ENCODE measurements around the gene PRKCZ.

The PRKCZ gene

DNA sequence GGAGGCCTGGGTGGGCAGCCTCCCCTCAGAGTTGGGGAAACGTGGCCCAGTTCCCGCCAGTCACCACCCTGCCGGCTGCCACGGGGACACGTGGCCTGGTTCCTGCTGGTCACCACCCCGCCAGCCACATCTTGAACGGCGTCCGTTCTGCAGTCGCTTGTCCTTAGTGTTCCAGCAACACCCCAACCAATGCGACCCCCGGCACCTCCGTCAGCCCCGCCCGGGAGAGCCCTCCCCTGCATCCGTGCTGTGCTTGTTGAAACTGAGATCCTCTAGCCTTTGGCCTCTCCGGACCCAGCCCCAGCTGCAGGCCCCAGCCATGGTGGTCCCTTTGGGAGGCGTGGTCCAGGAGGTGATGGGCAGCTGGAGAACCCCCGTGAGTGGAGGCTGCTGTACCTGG is 18.7 kb downstream of the PRKCZ start:
- DNase-seq, result no peak

DNA sequence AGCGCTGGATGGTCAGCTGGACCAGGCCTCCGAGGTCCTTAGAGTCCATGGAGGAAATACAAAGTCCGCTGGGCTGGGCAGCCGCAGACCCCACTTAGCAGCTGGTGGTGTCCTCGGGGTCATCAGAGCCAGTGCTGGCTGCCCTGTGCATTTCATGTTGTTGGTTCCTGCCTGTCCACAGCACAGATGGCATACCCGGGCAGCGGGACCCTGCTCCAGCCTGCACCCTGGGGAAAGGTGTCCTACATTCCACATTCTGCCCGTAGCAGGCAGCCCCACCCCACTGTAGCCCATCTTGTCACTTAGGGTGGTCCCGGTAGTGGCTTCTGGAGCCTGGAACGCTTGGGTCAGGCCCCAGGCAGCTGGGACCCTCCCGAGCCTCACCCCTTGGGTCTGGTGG is 19.8 kb downstream of the PRKCZ start:
- no peak for DNase-seq

DNA sequence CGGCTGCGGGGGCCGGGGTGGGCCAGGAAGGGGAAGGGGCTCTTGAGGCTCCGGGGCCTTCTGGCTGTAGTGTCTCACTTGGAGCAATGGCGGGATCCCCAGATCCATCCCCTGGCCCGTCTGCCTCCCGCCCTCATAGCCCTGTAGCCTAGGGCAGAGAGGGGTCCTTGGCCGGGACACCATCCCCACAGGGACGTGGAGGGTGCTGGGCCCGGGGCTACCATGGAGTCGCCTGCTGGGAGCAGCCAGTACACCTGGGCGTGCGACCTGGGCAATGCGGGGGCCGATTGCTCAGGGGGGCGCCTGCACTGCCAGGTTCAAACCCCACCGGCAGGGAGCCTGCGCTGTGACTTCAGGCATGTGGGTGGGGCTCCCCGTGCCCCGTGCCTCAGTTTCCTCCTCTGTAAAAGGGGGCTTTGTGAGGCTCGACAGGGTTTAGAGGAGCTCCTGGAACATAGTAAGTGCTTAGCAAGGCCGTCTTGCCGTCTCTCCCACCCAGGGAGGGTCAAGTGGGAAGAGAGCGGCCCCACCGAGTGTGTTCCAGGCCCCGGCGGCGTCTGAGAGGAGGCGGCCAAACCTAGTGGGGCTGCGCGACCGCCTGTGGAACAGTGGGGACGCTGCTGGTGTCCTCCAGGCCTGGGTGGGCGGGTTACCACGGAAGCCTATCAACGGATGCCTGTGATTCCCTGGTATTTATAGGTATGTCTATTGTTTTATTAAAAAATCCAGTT is 20.8 kb downstream of the PRKCZ start:
- no peak for DNase-seq

DNA sequence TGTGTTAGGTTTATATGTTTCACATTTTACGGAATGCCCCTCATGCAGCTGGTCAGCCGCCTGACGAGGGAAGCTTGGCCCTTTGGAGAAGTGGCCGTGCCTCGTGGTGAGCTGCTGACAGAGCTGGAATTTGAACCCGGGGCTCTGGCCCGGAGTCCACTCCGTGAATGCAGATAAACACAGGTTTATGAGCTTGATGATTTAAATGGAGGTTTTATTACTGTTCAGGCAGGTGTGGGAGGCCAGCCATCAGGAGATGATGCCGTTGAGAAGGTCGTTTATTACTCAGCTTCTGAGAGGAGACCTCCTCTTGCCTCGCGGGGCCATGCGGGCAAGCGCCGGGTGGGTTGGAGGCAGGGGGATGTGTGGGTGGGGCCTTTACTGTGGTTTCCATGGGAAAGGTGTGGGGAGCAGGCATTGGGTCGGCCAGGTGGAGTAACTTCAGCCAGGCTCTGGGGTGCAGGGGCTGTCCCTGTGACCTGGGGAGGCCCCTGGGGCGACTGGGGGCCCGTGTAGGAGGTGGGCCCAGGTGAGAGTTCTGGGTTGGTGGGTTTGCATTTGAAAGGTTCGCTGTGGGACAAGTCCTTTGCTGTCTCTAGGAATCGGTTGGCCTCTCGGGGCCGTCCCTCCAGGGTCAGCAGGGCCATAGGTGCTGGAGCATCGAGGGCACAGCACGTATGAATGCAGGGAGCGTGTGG is 22.0 kb downstream of the PRKCZ start:
- DNase-seq, result no peak

DNA sequence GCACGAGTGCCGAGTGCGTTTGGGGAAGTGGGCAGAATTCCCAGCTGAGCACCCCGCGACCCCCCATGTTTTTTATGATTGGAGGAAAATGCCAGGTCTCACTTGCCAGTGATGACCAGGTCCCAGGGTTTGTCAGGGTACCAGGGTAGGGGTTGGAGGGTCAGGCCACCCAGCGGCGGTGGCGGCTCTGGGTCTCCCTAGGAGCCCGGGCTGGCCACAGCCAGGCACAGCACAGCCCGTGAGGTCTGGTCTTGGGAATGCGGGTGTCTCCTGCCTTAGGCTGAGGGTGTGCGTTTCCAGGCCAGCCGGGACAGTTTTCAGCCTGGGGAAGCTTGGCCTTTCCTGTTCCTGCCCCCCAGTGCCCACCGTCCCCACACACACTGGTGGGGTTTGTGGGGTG is 22.7 kb downstream of the PRKCZ start:
- DNase-seq, result no peak

DNA sequence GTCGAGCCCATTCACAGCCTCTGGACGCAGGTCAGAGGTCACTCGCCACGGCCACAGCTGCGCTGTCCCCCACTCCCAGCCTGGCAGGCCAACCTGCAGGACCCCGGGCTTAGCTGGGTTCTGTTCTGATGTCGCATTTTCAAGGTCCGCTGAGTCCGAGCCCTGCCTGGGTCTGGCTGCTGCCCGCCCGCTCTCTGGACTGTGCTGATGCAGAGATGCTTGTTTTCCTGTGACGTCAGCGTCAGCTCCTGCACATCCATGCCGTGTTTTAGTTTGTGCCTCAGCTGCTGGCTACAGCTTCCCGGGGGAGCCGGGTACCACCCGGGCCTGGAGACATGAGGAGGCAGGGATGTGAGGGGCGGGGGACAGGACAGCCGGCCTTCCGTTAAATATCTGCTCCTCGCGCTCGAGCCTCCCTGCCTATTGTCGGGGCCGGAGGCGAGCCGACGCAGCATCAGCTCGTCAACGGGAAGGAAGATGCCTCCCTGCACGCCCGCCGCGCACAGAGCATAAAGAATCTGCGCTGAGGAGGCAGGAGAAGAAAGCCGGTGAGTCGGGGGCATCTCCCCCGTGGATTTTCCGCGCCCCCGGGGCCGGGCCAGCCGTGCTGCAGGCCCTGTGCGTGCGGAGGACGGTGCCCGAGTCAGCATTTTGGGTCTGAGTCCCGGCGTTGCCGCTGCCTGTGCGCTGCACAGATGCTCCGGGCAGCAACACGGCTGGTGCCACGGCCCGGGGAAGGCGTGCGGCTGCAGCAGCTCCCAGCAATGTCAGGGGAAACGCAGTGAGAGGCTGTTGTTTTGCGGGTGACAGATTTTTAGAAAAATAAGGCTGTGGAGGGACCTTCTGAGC is 23.4 kb downstream of the PRKCZ start:
- no peak for DNase-seq

DNA sequence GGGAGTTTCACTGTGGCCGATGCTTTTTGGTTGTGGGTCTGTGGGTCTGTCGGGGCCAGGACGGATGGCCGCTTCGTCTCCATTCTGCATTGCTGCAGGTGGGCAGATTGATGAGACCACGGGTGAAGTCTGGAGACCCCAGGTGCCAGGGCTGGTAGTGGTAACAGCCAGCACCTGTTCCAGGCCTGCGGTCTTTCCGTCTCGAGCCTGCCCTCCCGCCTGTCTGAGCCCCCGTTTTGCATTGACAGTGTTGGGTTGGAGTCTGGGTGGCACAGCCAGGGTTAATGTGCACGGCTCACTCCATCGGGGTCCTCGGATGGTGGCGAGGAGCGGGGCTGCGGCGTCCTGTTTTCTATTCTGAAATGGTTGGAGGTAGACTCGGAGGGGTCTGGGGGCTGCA is 24.2 kb downstream of the PRKCZ start:
- DNase-seq, result no peak

DNA sequence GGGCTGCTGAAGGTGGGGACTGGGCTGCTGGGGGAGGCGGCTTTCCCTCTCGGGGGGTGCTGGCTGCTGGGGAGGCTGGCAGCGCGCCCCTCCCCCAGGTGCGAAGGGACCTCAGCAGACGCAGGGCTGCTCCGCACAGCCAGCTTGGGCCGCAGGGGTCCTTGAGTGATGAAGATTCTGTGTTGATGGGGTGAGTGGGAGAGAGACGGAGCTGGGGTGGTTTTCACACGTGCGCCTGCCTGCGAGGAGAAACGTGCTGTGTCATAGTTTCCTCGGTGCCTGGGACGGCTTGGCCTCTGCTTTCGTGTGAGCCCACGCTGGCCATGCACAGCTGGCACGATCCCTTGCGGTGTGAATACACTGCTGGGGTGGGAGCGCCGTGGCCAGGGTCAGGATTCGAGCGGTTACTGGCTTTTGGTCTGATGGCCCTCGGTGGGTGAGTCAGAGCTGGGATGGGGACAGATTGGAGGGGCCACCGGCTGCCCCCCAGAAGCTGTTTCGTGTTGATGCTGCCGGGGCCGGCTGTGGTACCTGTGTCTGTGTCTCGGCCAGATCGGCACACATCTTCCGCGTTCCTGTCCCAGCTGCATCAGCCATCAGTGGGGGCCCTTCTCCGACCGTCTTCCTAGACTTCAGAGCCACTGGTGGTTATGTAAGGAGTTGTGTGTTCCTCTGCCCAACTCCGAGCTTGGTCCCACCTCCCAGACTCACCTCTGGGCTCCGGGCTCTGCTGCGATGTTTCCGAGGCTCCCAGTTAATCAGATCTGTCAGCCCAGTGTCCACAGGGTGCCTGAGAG is 24.9 kb downstream of the PRKCZ start:
- DNase-seq, result no peak

DNA sequence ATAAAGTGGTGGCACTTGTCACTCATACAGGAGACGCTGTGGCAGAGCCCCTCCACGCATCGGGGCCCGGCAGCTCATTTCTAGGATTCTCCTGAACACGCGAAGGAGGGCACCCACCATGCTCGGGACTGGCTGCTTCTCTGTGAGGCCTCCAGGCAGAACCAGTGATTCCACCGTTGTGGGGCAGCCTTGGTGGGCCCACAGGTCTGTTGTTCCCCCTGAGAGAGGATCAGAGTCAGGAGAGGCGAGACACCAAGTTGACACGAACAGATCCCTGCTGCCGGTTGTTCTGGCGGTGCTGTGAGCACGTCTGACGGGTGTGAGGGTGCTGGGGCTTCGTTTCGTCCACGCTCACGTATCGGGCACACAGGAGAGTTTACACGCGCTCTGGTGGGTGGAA is 26.6 kb downstream of the PRKCZ start:
- DNase-seq, result no peak

DNA sequence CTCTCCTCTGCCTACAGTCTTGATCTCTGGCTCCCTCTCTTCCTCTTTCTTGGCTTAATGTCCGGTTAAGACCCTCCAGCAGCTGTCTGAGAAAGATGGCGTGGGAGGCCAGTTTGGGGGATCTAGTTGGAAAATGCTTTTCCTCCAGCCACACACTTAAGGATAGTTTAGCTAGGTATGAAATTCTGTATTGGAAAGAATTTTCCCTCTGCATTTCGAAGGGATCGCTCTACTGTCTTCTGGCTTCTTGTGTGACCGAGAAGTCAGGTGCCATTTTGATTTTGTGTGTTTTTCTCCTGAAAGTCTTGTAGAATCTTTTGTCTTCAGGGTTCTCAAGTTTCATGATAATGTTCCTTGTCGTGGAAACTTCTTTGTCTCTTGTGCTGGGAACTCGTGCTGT is 28.0 kb downstream of the PRKCZ start:
- DNase-seq, result no peak

DNA sequence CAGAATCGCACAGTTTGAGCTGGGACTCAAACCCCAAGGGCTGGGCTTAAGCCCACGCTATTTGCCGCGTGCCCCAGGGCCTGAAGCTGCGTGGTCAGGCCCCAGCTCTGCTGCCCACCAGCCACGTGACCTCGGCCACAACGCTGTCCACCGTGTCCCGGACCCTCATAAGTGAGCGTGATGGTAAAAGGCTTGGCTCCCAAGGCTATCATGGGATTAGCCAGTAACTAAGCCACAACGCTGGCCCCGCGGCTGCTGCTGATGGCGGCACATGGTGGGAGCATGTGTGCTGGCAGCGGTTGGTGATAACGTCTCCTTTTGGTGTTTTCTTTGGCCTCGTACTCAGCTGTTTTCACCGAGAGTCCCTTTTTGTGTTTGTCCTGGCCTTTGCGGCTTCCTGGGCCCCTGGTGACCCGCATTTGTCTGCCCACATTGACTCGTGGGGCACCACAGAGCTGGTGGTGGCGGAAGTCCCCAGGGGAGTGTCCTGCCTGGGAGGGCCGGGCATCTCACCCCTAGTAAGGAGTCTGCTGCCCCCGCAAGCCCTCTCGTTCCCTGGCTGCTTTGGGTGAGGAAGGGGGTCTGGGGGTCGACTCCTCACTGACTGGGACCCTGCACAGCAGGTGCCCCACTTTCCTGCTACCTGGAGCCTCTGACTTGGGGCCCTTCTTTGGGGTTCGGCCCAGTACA is 29.3 kb downstream of the PRKCZ start:
- no peak for DNase-seq

DNA sequence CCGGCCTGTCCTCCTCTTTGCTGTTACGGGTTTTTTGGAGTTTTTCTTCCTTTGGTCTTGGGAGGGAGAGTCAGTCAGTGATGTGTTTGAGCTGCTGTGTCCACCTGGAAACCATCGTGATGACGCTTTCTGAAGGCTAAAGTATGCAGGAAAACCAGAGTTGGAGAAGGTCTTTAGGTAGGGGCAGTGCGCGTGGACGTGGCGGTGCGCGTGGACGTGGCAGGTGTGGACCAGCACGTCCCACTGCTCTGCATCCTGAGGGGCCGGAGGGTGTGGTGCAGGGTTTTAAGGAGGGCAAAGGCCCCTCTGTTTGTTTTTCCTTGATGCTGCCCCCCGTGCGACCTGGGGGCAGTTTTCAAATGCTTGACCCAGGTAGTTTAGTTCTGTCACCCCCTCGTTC is 29.9 kb downstream of the PRKCZ start:
- DNase-seq, result no peak

DNA sequence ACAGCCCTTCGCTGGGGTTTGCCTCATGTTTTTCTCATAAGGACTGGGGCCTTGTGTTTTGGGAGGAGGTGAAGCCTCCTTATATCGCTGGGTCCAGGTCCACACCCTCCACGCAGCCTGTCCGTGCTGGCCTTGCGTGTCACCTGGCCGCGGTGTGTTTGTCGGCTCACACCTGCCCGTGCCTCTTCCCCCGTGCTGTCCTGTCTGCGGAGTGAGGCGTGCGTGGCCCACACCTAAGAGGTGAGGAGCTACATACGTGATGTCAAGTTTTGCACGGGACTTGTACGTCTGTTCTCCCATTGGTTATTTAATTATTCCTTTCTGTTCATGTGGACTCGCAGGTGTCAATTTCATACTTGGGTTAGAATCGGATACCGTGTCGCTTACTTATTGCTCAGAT is 30.7 kb downstream of the PRKCZ start:
- no peak for DNase-seq

DNA sequence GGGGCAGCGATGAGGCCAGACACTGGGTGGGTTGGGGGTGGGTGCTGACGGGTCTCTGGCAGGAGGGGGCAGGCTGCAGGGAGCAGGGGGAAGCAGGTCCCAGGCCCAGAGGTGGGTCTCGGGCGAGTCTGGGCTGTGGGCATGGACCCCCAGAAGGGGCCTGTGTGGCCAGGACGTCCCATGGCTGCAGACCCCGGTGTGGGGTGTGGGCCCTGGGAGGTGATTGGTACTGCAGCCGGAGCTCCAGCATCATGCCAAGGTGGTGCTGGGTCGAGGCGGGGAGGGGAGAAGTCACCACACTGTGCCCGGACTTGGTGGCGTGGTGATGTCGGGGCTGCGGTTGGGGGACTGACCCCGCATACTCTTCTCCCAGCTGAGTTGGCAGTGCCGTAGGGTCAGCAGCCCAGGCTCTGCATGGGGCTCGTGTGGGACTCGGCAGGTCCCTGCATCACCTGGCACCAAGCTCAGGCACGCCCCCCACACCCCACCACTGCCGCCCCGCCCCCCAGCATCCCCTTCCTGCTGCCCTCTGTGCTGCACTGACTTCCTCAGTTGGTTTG is 31.2 kb downstream of the PRKCZ start:
- no peak for DNase-seq

DNA sequence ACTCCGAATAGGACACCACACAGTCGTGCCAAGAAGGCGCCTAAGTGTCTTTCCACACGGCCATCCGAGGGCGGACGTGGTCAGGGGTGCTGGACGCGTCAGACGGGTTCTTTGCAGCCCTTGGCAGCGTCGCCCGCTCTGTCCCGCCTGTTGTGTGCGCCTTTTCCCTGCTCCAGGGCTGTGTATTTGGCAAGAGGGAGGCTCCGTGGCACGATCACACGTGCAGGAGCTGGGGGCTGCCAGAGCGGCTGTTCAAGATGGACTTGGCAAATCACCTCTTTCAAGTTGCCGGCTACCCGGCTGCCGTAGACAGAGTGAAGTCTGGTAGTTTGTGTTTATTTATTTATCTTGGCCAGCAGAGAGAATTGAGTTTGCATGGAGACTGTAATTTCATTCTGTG is 31.9 kb downstream of the PRKCZ start:
- DNase-seq, result no peak

DNA sequence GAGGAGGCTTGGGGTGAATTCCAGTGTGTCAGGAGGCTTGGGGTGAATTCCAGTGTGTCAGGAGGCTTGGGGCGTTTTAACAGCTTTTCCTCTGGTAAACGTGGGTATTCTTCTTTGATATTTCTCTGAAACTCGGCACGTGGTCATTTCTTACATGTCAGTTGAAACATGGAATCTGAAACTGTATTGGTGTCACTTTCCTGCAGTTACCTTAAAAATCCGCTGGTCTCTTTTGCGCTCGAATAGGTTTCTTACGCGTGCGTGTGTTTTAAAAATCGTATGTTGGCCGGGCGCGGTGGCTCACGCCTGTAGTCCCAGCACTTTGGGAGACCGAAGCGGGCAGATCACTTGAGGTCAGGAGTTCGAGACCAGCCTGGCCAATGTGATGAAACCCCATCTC is 33.5 kb downstream of the PRKCZ start:
- DNase-seq, result no peak

DNA sequence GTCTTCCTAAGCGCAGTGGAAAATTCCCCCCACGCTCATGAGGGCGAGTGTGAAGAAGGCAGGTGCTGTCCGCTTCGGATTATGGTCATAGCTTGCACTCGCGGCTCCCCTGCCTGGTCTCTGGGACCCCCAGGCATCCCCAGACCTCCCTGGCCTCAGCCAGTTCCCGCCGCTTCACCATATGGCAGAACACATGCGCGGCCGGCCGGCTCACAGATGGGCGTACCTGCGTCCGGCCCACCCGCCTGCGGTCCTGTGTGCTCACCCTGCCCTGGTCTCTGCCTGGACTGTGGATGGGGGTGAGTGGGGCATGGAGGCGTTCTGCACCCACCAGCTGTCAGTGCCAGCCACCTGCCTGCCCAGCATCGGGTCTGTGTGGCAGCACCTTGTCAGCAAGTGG is 34.1 kb downstream of the PRKCZ start:
- DNase-seq, result no peak

DNA sequence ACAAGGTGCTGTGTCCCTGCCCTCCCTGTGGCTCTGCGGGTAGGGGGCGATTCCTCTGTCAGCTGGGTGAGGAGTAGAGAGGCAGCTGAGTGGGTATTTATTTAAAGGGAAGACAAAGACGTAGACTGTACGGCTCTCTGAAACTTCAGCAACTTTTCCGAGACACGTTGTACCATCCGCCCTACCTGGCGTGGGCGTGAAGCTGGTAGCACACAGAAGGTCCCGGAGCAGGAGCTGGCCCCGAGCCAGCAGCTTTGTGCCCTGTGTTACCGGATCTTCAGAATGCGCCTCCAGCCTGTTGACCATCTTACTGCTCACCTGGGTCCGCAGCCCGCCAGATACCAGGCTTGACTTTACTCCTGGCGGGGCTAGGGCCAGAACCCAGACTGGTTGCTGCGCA is 34.9 kb downstream of the PRKCZ start:
- no peak for DNase-seq

DNA sequence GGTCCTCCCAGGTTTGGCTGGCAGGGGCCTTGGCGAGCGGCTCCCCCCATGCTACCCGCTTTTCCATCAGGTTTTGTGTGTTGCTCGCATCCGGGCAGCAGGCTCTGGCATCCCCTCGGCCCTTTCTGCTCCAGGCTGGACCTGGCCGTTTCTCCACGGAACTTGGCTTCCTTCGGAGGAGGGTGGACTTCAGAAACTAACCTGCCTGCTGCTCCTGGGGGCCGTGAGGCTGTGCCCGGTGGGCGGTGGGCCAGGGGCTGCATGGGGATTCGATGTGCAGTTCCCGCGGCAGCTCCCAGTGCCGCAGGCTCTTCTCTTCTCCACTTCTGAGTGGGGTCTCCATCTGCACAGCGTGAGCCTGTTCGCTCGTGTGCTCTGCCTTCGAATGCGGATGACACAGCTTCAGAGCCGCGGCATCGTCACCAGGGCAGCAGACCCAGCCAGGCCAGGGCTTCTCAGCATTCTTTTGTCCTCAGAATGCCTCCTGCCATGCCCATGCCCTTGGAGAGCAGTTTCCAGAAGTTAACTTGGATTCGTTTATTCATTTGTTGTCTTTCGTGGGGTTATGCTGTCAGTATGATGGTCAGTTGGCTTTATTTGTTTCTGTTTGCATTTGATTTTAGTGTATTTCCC is 36.4 kb downstream of the PRKCZ start:
- DNase-seq, result no peak

DNA sequence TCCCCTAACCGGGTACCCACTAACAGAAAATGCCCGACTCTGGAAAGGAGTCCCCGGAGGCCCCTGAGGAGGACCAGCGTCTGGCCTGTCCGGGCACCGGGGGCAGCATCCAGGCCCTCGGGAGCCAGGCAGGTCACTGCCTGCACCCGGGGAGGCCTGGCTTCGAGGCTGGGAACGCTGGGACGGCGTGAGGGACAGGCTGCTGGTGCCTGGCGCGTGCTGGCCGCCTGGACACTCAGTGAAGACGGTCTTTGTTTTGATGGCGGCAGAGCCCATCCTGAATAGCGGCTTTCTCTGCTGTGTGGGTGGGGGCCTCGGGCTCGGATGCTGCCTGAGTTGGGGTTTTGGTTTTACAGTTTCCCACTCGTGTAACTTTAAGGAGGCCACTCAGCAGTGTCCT is 37.6 kb downstream of the PRKCZ start:
- no peak for DNase-seq

DNA sequence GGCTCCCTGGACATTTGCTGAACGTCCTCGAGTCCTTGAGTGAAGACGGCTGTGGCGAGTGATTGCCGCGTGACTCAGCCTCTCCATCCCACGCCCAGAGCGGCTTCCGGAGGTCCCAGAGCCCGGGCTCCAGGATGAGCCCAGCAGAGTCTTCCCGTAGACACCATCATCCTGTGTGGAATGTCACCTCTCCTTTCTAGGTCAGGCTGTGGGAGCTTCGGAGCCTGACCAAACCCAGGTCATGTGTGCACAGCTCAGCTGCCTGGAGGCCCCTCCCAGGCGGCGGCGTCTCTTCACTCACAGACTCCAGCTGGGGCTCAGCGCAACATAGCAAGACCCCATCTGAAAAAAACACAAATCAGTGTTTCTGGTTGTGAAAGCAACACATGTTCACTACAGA is 38.2 kb downstream of the PRKCZ start:
- no peak for DNase-seq

DNA sequence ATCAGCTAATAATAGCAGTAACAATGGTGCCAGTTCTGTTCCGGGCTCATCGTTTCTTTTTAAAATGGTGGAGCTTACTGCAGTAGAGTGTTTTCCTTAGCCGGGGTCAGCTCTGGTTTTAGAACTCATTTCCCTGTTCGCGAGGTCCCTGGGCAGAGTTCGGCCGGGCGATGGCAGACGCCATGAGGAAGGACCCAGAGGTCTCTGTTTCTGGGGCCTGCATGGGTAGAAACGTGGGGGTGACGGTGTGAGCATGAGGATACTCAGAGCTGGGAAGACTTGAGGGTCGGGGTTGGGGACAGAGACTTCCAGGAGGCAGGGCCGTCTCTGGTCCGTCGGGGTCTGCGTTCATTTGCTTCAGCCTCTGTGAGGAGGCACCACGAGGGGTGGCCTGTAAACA is 38.8 kb downstream of the PRKCZ start:
- no peak for DNase-seq

Measured in activated gamma-delta T cell (primary cell).